Tongue (tissue), 2 donors: ENCODE measurements around the gene INO80E. TPM values are rescaled to one million over a fixed set of nuclear protein-coding genes. Genes with fewer than 3 reads are reported as not detected.
"Not testable (repeated sequence)": the region's sequence is repeated elsewhere in the genome, so short reads cannot be mapped to it uniquely, and the experiment has no call there.

ENCODE experiments used
- DNase-seq: peaks from one replicate; pipeline ENCODE4 v3.0.0-alpha.2; 2015
- total RNA-seq: library from RNA; depleted of rRNA; stranded (reverse); fragments of >200 nt; gene quantifications from one replicate; pipeline ENCODE4 v1.2.3, GENCODE V29; 2014

Gene INO80E
- total RNA-seq, 1 donor from 2014 or later: 38.1 TPM

DNA sequence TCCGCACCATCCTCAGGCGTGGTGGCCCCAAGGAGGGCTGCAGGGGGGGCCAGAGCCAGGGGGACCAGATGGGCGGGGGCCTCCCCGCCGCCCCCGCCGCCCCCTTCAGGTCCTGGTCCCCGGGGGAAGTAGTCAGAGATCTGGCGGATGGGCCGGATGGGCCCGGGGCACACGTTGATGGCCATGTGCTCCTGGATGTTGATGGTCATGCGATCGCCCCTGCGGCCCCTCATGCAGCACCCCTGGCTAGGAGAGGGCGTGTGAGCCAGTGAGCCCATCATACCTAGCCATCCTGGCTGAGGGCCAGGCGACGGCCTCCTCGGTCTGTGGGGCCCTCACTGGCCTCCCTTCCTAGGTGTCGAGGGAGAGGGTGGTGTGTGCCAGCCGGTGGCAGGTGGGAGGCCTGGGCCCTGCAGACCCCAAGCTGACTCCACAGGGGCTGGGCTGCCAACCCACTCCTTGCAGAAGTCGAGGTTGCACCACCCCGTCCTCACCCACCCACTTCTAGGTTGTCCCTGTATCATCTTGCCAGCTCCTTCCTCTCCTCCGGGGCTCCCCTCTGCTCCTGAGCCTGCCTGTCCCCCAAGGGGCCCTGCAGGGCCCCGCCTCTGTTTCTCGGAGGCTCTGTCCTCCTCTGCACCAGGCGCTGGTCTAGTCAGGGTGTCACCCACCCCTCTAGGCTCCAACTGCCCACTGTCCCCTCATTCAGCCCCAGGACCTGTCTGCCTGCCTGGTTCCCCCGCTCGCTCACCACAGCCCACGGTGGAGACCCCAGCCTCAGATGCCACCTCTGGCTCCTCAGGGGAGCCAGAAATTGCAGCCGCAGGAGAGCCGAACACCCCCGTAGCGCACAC lies 14.2 kb downstream of the INO80E start:
- no peak for DNase-seq

GRCh38 chr16:30010844-30011713 lies 15.0 kb downstream of the INO80E start, which contains the start of gene DOC2A:
TSS of gene DOC2A (minus strand) at chr16:30011027. CDS start at chr16:30010222, 805 bp downstream.
- DNase-seq: peak; percentile 39

DNA sequence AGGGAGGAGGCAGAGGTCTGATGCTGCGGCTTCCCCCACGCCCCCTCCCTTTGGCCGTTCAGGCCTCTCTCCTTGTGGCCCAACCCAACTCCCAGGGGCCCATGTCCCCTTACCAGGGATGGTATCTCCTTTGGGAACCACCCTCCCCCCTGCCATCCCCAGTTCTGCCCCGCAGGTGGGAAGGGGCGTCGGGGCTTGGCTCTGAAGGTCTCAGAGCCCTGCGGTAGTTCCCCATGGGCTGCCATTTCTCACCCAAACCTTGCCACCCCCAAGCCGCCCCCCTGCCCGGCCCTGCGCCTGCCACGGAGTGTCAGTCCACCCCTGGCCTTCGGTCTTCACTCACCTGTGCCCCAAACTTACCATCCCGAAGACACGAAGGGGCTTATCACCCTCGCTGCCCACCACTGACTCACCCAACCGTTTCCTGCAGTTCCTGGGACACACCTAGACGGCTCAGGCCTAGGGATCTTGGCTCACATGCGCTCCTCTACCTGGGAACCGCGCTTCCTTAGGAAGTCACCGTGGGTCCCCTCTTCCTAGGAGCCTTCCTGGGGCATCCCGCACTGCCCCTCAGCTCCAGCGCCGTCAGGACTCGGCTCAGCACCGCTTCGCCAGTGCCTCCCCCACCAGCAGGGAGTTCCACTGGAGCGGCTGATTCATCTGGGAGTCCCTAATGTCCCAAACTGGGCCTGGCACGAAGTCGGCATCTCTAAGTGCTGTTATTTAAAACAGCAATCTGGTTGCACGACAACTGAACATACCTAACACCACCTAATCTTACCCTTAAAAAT lies 15.9 kb downstream of the INO80E start:
- no peak for DNase-seq

GRCh38 chr16:30012598-30012997 lies 16.6 kb downstream of the INO80E start:
- not testable (repeated sequence) for DNase-seq

GRCh38 chr16:30015450-30015849 lies 19.4 kb downstream of the INO80E start:
- not testable (repeated sequence) for DNase-seq

- DNase-seq: no peak
Observed at GRCh38 chr16:30016555-30017276, 20.7 kb downstream of the INO80E start.

GRCh38 chr16:30017277-30017656 lies 21.2 kb downstream of the INO80E start:
- DNase-seq: no peak

DNA sequence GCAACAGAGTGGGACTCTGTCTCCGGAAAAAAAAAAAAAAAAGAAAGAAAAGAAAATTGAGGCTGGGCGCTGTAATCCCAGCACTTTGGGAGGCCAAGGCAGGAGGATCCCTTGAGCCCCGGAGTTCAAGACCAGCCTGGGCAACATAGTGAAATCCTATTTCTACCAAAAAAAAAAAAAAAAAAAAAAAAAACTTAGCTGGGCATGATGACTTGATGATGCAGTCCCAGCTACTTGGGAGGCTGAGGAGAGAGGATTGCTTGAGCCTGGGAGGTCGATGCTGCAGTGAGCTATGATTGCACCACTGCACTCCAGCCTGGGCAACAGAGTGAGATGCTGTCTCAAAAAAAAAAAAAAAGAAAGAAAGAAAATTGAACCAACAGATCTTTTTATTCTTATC lies 21.9 kb downstream of the INO80E start:
- DNase-seq: not testable (repeated sequence)

DNA sequence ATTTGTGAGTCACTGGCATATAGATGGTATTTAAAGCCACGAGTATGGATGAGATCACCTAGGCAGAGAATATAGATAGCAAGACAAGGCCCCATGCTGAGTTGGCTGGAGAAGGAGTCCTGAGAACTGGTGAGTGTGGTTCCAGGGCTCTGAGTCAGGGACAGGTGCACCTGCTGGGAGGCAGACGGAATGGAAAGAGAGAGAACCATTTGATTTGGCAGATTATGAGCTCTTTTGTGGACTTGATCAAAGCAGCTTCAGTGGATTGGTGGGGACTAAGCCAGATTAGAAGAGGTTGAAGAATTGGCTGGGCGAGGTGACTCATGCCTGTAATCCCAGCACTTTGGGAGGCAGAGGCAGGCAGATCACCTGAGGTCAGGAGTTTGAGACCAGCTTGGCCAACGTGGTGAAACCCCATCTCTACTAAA lies 22.7 kb downstream of the INO80E start:
- DNase-seq: no peak

DNA sequence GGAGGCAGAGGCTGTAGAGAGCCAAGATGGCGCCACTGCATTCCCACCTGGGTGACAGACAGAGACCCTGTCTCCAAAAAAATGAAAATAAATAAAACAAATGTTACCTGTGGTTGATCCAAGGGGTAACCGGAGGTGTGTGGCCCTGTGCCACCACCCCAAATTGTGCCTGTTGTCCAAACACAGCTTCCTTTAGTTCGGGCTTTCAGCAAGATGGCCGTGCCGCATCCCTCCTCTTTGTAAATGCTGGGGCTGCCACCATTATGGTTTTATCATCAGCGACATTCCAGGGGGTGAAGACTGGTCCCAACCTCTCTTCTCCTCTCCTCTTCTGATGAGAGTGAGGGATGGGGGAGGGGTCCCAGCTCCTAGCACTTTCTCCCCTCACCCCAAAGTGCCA lies 26.8 kb downstream of the INO80E start, which contains the start of gene C16orf92:
Gene C16orf92 (plus strand): TSS at position 312 of the 400 bp plus-strand sequence. CDS start 143 bp downstream, outside the sequence.
- no peak for DNase-seq

DNA sequence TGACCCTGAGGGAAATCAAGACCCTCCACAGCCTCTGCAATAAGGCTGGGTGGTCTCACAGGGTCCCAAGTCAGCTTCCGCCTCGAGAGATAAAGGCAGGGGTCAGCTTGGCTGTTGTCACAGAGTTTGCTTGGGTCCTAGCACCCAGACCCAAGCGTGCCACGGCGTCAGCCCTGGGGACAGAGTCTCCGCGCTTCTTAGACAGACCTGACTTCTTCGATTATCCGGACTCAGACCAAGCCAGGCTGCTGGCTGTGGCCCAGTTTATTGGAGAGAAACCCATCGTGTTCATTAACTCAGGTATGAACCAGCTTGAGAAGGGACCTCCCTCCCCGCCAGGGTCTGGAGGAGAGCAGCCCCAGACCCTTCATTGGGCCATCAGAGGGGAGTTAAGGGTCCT lies 27.5 kb downstream of the INO80E start:
- DNase-seq: no peak

DNA sequence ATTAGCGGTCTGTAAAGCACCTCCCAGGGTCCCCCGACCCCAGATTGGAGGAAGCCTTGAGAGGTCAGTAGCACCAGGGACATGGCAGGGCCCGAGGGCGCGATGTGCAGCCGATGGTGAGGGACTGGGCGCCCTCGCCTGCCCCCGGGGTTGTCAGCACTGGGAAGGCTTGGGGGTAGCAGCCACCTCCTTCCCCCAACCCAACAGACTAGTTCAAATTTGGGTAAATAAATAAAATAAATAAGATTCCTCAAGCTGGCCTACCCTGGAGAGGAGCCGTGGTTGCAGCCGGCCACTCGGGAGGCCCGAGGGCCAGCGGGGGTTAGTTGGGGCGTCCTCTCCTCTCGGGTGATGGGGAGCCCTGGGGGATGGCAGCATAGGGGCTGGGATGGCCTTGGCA lies 28.4 kb downstream of the INO80E start:
- DNase-seq: no peak

- no peak for DNase-seq
Observed at GRCh38 chr16:30025156-30025555, 29.1 kb downstream of the INO80E start.

GRCh38 chr16:30025574-30025973 lies 29.5 kb downstream of the INO80E start:
- no peak for DNase-seq

- DNase-seq: no peak
Observed at GRCh38 chr16:30026449-30026848, 30.4 kb downstream of the INO80E start.

DNA sequence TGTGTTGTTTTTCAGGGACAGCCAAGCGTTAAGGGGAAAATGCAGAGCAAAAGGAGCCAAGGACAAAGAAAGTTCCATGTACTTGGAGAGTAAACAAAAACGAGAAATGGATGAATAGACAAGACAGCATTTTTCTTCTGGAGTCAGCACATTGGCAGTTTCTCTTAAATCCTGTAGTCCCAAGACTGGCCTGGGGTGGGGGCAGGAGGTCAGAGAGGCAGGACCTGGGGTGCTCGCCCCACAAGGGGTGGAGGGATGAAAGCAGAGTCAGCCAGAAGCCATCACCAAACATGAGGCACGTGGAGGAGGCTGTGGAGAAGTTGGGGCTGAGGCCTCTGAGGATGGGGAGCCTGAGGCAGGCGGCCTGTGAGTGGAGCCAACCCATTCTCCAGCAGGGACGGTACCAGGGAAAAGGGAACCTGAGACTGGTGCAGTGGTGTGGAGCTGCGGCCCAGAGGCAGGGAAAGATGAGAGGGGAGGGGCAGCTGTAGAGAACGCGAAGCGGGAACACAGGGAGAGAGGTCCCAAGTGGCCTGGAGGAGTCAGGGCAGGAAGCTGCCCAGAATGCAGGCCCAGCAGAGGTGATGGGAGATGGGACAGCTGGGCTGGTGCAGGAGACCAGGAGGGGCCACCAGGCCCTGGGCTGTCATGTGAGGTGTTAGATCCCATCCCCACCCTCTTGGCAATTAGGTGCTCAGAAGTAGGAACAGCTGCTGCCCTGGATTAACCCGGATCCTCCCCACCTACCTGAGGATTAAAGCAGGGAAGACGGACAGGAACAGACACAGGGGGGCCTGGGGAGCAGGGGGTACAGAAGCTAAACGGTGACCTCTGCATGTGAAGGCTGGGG lies 31.8 kb downstream of the INO80E start:
- DNase-seq: no peak

DNA sequence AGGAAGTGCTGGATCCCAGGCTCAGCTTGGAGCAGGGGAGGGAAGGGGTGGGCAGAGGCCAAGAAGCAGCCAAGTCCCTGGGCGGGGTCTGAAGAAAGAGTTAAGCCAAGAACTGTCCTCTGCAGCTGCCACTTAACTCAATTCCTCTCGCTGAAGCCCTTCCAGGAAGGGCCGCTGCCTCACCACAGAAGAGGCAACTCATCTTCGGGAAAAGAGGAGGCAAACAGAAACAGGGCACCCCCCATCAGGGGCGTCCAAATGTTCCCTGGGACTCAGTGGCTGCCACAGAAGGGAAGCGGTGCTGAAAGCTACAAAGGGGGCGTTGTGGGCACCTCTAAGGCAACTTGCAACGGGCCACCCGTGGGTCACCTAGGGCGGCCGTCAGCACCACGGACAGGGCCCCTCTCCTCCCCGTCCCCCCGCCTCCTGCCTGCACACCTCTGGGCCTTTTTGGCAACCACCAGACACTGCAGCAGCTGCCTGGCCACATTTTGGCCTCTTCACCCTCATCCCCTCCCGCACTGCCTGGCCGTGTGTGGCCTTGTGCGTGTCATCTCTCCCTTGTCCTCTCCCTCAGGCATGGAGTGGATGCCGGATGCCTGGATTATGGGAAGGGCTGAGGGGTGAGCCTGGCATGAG lies 32.5 kb downstream of the INO80E start:
- peak; percentile 79 for DNase-seq

GRCh38 chr16:30030011-30030685 lies 34.1 kb downstream of the INO80E start:
- no peak for DNase-seq

DNA sequence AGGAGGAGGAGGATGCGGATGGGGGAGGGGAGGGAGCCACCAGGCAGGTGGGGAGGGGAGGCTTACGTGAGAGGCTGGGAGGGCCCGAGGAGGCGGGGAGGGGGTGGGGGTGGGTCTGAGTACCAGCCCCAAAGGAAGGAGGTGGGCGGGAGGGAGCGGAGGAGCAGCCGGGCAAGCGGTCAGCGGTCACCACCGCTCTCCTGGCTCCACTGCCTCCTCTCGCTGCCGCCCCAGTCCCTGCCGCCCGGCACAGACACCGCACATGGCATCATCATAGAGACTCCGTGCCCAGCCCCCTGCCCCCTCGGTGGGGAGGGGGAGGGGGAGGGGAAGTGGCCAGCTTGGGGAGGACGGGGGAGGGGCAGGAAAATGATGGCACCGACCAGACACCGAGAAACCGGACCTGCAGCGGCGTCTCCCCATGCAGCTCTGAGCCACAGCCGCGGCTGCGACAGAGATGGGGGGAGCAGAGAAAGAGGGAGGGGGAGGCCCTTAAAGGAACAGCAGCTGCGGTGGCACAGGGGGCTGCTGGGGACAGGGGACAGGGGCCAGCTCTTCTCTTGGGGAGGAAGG lies 34.9 kb downstream of the INO80E start, which contains the start of gene TLCD3B:
Gene TLCD3B (minus strand): TSS at position 431 of the 573 bp plus-strand sequence. CDS start 744 bp downstream, outside the sequence.
- no peak for DNase-seq
